Measurements from ENCODE around the gene ITPKA. TPM values are rescaled to one million over a fixed set of nuclear protein-coding genes. Genes with fewer than 3 reads are reported as not detected.
A peak's percentile ranks its signal among the peaks of the same experiment; 100 is the strongest.

The ITPKA gene
- total RNA-seq, 6 donors from 2014 or later, result 0.30 to 5.2 (median 0.95) TPM; not detected in 2

DNA sequence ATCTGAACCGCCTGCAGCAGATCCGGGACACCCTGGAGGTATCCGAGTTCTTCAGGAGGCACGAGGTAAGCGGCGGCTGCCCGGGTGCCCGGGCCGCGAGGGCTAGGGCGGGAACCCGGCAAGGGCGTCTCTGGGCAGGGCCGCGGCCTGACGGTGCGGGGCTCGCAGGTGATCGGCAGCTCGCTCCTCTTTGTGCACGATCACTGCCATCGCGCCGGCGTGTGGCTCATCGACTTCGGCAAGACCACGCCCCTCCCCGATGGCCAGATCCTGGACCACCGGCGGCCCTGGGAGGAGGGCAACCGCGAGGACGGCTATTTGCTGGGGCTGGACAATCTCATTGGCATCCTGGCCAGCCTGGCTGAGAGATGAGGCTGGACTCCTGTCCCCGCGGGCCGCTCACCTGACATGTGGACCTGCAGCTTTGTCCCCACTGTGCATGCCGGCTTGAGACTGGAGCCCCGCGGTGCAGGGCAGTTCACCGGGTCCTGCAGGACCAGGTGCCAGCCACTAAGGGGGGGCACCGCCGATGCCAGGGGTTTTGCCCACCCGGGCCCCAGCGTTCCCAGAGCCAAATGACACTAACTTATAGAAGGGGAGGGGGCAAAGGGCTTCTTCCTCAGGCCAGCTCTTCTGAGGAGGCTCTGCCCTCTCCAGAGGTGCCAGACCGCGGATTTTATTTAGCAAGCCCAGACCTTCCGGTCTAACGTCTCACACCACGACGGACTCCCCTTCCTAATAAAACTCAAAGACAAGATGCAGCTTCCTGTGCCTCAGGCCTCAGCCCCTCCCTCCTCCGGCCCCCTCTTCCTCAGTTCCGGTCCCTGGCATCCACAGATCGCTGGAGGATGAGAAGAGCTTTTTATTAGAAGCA lies 9.4 kb downstream of the ITPKA start:
- Histone ChIP-seq H3K9me3 (no peaks in the 10 kb centered on the region), H3K27ac (no peak overlapping the region), H3K4me3 (peak overlapping the region in 3 of 4 donors; percentile 18 to 36 (median 29)), H3K4me1 (peaks cover 23 to 24% (median 24%) of the 10 kb centered on the region in 4 donors), H3K36me3 (no peaks in the 10 kb centered on the region), H3K27me3 (peaks cover 0 to 22% (median 14%) of the 10 kb centered on the region in 4 donors)
- ATAC-seq (ENCODE audit: low FRiP score in 2 of 2), result no peak
- TF ChIP-seq POLR2A (IDR thresholded peaks at IDR 0.05), result no peak
- no peak for TF ChIP-seq POLR2AphosphoS5 (IDR thresholded peaks at IDR 0.05)
- TF ChIP-seq EP300 (IDR thresholded peaks at IDR 0.05), result no peak
- no peak for TF ChIP-seq CTCF (IDR thresholded peaks at IDR 0.05)
- 21 to 30% methylated on average over 4 to 41 of the region's 54 CpGs for WGBS, 2 donors
- DNase-seq, result peak in 1 of 2 donors; percentile 85

- TF ChIP-seq POLR2AphosphoS5 (IDR thresholded peaks at IDR 0.05) (no peak), POLR2A (IDR thresholded peaks at IDR 0.05) (no peak), CTCF (IDR thresholded peaks at IDR 0.05) (no peak), EP300 (IDR thresholded peaks at IDR 0.05) (no peak)
- DNase-seq (no peak), ATAC-seq (ENCODE audit: low FRiP score in 2 of 2) (no peak)
- H3K27me3 ChIP-seq, result peaks cover 0 to 22% (median 14%) of the 10 kb centered on the region in 4 donors
- H3K4me1 ChIP-seq, result peaks cover 23 to 24% (median 24%) of the 10 kb centered on the region in 4 donors
- H3K36me3 ChIP-seq, result no peaks in the 10 kb centered on the region
- no peak overlapping the region for H3K4me3 ChIP-seq
- 74 to 100% methylated on average over 1 to 5 of the region's 5 CpGs for WGBS, 2 donors
- no peaks in the 10 kb centered on the region for H3K9me3 ChIP-seq
- H3K27ac ChIP-seq, result no peak overlapping the region
Measured at GRCh38 chr15:41503669-41504010, 10.0 kb downstream of the ITPKA start.

GRCh38 chr15:41504751-41505492 lies 11.2 kb downstream of the ITPKA start:
- Histone ChIP-seq H3K4me1 (peaks cover 23 to 24% (median 24%) of the 10 kb centered on the region in 4 donors), H3K9me3 (no peaks in the 10 kb centered on the region), H3K36me3 (no peaks in the 10 kb centered on the region), H3K4me3 (no peak overlapping the region), H3K27me3 (peaks cover 0 to 22% (median 14%) of the 10 kb centered on the region in 4 donors), H3K27ac (no peak overlapping the region)
- DNase-seq, result no peak
- 91 to 96% methylated on average over 10 to 11 of the region's 13 CpGs for WGBS, 2 donors
- ATAC-seq (ENCODE audit: low FRiP score in 2 of 2), result no peak
- TF ChIP-seq EP300 (IDR thresholded peaks at IDR 0.05) (no peak), CTCF (IDR thresholded peaks at IDR 0.05) (no peak), POLR2A (IDR thresholded peaks at IDR 0.05) (no peak), POLR2AphosphoS5 (IDR thresholded peaks at IDR 0.05) (no peak)

DNA sequence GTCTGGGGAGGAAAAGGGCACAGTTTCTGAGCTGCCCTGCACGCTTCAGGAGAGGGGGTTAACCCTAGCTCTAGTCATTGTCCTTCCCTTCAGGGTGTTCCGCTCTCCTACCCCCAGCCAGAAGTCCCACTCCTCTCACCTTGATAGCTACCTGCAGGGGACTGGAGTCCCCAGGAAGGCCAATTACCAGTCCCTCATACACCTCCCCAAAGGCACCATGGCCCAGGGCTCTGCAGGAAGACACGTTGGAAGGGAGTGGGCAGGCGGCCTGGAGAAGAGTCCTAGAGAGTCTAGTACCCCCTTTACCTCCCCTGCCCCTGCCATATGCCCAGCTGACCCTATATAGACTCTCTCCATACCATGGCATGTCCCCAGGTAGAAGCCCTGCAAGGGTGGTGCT lies 12.1 kb downstream of the ITPKA start:
- DNase-seq, result no peak
- Histone ChIP-seq H3K9me3 (no peaks in the 10 kb centered on the region), H3K4me3 (no peak overlapping the region), H3K27ac (no peak overlapping the region), H3K27me3 (peaks cover 0 to 22% (median 14%) of the 10 kb centered on the region in 4 donors), H3K36me3 (no peaks in the 10 kb centered on the region), H3K4me1 (peaks cover 23 to 24% (median 24%) of the 10 kb centered on the region in 4 donors)
- no peak for TF ChIP-seq POLR2AphosphoS5 (IDR thresholded peaks at IDR 0.05)
- TF ChIP-seq CTCF (IDR thresholded peaks at IDR 0.05), result no peak
- TF ChIP-seq POLR2A (IDR thresholded peaks at IDR 0.05), result no peak
- TF ChIP-seq EP300 (IDR thresholded peaks at IDR 0.05), result no peak
- ATAC-seq (ENCODE audit: low FRiP score in 2 of 2), result no peak
- 86 to 96% methylated on average over 4 of the region's 4 CpGs for WGBS, 2 donors

Data from upper lobe of left lung (tissue), 6 donors.